HG03159 (cell line): ENCODE measurements around the gene SERTM1.

Experiments used
- ATAC-seq: cut with Tn5 transposase; IDR thresholded peaks from one replicate; pipeline ENCODE4 v1.9.1; 2021; ENCODE audit warnings: mild to moderate bottlenecking, moderate library complexity; ENCODE audit not compliant: unreplicated experiment

The SERTM1 gene

GRCh38 chr13:36709136-36709890 is 35.5 kb downstream of the SERTM1 start:
- ATAC-seq, result no peak

DNA sequence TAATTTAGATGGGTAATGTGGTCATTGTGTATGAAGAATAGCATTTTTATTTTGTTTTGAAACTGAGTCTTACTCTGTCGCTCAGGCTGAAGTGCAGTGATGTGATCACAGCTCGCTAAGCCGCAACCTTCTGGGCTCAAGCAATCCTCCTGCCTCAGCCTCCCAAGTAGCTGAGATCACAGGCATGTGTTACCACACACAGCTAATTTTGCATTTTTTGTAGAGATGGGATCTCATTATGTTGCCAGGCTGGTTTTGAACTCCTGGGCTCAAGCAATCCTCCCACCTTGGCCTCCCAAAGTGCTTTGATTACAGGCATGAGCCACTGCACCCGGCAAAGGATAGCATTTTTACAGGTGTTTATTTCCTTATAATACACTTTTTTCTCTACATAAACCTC is 36.6 kb downstream of the SERTM1 start:
- ATAC-seq, result no peak

- ATAC-seq, result no peak
These were observed 38.5 kb downstream of the SERTM1 start for GRCh38 chr13:36712290-36712689.

DNA sequence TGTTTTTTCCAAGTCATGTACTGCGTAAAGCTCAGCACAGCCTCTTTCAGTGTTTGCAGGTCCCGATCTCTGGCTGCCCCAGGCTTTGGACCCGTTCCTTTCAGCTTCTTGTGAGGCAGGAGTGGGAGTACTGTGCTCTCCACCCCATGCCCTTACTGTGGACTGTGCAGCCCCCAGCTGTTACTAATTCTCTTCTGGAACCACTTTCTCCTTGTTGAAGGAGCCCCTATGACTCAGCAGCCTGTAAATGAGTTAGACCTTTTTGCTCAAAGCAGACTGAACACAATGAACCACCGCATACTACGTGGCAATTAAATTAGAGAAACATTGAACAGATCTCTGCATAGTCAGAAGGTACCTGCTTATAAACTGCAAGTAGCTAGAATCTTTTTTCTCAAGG is 39.0 kb downstream of the SERTM1 start:
- no peak for ATAC-seq

GRCh38 chr13:36713887-36714286 is 40.1 kb downstream of the SERTM1 start:
- no peak for ATAC-seq

DNA sequence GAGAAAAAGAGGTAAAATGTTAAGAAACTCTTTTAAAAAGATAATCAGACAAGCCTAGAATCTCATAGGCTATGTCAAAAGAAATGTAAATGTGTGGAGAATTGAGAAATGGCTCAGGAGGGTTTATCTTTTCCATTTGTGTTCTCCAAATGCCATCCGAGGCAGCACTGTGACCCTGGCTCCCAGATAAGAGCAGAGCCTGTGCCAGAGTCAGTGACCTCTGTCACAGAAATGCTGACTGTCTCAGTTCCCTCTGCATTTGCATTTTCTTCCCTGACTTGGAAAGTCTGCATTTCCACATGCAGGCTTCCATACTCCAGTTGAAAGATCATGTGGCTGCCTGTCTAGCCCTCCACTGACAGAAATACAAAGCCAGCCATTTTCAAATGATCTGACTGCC is 42.0 kb downstream of the SERTM1 start:
- ATAC-seq, result no peak

DNA sequence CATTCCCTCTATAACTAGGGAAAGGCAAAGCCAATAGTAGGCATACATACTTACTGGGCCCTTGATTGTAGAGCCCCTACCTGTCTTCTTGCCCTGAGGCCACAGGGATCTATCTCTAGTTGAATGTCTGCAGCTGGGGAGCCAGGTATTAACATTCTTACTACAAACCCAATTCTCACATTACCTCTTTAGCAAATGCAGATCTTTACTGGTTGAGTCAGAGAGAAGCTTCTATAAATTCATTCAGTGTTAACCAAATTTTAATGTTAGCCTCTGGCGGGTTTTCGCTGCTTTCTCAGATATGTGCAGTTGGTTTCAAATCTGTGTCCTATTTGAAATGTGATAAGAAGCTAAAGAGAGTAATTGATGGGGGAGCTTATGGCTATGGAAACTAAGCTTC is 43.2 kb downstream of the SERTM1 start:
- no peak for ATAC-seq

GRCh38 chr13:36717966-36718545 is 44.2 kb downstream of the SERTM1 start:
- no peak for ATAC-seq

- ATAC-seq, result no peak
These were observed 44.9 kb downstream of the SERTM1 start for GRCh38 chr13:36718686-36719085.

DNA sequence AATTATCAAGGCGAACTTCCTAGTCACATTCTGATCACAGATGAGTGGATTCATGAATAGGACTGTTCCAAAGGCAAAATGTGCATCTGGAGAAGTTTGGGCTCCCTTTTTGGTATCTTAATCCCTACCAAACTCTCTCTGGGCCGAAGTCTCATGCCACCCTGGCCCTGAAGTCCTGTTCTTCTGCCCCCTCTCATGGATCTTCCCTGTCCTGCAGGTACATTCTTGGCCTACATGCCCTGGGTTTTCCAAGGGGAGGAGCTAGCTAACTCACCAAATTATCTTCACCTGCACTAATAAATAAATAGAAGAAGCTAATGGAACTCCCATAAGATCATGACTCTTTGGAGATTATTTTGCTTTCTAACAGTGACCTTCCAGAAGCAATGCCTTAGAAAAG is 50.3 kb downstream of the SERTM1 start:
- no peak for ATAC-seq

- ATAC-seq, result no peak
These were observed 52.1 kb downstream of the SERTM1 start for GRCh38 chr13:36725936-36726335.

GRCh38 chr13:36728006-36728405 is 54.2 kb downstream of the SERTM1 start:
- no peak for ATAC-seq

- no peak for ATAC-seq
These were observed 62.4 kb downstream of the SERTM1 start for GRCh38 chr13:36736119-36736726.

DNA sequence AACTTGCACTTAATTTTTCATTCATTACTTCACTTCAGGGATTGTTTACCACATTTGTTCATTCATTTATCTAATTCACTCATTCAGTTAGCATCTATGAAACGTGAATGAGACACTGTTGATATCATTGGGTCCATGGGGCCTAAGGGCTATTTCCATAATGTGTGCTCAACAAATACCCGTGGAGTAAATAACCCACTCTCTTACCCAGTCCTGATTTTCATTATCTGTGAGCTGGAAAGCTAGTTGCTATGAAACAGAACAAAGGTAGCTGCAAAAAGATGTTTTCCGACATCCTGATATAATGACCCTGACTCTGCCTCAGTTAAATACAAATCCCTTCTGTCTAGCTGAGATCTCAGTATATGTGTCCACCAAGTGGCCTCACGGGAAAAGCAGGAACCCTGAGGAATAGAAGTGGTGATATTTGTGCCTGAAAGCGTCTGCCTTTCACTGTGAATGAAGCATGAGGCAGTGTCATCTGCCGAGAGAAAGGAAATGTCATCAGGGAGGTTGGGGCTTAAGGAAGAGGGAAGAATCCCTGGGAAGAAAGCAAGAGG is 63.8 kb downstream of the SERTM1 start:
- no peak for ATAC-seq

- ATAC-seq, result no peak
These were observed 71.6 kb downstream of the SERTM1 start for GRCh38 chr13:36745436-36745835.

DNA sequence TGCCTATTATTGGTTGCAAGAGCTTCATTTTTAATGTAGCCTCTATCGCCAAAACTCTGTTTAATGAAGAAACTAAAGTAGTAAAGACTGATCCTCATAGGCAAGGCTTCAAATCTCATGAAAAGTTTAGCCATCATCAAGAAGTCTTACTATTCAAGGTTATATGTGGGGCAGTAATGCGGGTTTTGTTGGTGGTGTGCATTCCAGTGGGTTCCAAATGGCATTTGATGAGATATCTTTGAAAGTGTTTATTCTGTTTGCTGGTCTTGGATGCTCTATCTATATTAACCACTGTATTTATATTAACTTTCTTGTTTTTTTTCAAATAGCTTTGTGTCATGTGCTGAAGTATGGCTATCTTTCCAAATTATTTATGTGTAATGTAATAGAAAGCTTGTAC is 72.2 kb downstream of the SERTM1 start:
- no peak for ATAC-seq
